ENCODE data around the gene MT1E.

The MT1E gene

GRCh38 chr16:56623637-56624036 is 1.9 kb upstream of the MT1E start:
- DNase-seq (ENCODE audit: low read depth in 4 of 4, low spot score in 1 of 4): no peak

DNA sequence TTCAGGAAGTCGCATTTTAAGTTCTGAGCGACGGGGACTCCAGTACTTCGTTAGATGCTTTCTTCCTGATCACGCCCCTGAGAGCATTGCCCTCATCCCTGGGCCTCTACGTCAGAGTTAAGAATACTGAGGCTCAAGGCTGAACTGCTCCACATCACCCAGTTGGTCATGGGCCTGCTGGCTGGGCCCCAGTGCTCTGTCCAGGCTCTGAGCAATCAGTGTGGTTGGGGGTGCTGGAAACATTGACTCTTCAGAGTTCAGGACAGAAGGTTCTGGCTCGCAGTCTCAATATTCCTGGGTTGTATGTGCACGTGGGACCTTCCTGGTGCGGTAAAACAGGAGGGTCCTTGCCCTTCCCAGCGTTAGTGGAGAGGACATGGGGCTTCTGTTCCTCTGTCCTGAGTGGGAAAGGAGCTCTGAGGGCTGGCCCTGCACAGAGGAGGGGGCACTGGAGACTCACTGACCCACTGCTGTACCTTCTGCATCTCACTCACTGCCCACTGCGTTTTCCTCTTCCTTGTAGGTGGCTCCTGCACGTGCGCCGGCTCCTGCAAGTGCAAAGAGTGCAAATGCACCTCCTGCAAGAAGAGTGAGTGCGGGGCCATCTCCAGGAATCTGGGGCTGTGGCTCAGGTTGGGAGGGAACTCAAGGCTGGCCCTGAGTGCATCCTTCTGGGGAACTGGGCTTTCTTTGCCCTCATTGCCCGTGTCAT is 518 bp downstream of the MT1E start:
- DNase-seq (ENCODE audit: low read depth in 4 of 4, low spot score in 1 of 4): no peak

DNA sequence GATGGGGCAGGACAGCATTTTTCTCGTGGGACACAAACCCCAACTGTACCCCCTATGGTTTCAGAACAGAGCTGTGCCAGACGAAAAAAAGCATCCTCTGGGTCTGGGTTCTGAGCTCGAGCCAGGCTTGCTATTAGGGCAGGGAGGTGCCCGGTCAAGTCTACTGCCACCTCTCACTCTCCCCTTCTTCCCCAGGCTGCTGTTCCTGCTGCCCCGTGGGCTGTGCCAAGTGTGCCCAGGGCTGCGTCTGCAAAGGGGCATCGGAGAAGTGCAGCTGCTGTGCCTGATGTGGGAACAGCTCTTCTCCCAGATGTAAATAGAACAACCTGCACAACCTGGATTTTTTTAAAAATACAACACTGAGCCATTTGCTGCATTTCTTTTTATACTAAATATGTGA is 1.1 kb downstream of the MT1E start:
- DNase-seq (ENCODE audit: low read depth in 4 of 4, low spot score in 1 of 4): no peak

DNA sequence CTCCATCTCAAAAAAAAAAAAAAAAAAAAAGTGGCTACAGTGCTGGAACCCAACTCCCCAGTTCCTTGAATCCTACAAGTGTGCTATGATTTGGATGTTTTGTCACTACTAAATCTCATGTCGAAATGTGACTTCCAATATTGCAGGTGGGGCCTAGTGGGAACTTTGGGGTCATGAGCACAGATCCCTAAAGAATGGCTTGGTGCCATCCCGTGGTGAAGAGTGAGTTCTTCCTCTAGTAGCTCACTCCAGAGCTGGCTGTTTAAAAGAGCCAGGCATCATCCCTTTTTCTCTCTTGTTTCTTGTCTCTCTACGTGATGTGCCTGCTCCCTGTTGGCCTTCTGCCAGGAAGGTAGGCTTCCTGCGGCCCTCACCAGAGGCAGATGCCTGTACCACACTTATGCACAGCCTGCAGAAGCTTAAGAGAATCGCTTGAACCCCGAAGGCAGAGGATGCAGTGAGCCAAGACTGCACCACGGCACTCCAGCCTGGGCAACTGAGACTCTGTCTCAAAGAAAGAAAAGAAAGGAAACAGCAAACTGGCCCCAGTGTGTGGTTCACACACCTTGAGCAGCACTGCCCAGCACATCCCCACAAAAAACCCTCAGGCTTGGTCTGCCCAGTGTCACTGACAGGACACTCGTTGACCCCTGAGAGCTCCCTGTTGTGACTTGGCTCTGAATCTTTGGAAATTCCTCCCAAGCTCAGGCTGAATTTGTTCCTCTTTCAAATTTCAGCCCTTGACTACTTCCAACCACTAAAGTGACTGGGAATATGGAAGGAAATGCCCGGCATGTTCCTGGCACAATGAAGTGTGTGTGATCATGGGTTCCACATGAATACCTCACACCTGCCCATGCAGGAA is 3.1 kb downstream of the MT1E start:
- DNase-seq (ENCODE audit: low read depth in 4 of 4, low spot score in 1 of 4): no peak

DNA sequence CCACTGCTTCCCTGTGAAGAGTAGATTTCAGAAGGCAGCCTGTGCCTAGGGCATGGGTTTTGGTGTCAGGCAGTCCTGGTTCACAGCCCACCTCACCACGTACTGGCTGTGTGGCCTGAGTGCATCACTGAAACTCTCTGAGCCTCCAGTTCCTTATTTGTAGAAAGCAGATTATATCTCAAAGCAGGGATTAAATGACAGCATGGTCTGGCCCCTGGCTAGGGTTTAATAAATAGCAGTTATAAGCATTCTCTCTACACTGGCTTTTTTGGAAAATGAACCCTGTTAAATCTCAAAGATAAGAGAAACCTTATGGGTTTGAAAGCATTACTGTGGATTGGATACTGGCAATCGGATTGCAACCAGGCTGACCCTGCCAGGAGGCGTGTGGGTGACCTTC is 4.0 kb downstream of the MT1E start:
- DNase-seq (ENCODE audit: low read depth in 4 of 4, low spot score in 1 of 4): no peak

GRCh38 chr16:56630134-56630533 is 4.6 kb downstream of the MT1E start:
- DNase-seq (ENCODE audit: low read depth in 4 of 4, low spot score in 1 of 4): no peak

GRCh38 chr16:56631197-56631596 is 5.6 kb downstream of the MT1E start:
- no peak for DNase-seq (ENCODE audit: low read depth in 4 of 4, low spot score in 1 of 4)

DNA sequence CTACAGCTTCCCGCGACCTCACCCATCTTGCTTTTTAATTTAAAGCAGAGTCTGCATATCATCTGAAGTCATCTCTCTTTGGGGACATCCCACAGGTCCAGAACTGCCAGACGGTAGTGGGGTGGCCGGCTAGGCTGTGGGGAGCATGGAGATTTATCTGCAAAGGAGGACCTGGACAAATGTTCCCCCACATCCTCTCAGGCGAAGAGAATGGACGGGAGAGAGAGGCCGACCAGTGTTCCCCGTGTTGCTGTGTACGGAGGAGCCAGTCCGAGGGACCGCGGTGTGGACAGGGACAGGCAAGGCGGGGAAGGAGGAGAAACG is 6.2 kb downstream of the MT1E start:
- no peak for DNase-seq (ENCODE audit: low read depth in 4 of 4, low spot score in 1 of 4)

GRCh38 chr16:56632156-56632847 is 6.7 kb downstream of the MT1E start, which contains the start of gene MT1M:
TSS of gene MT1M (plus strand) at chr16:56632659. CDS start at chr16:56632732, 73 bp downstream.
- DNase-seq (ENCODE audit: low read depth in 4 of 4, low spot score in 1 of 4): no peak

GRCh38 chr16:56632848-56633365 is 7.3 kb downstream of the MT1E start:
- no peak for DNase-seq (ENCODE audit: low read depth in 4 of 4, low spot score in 1 of 4)

- DNase-seq (ENCODE audit: low read depth in 4 of 4, low spot score in 1 of 4): no peak
Observed at GRCh38 chr16:56633535-56633934, 8.0 kb downstream of the MT1E start.

DNA sequence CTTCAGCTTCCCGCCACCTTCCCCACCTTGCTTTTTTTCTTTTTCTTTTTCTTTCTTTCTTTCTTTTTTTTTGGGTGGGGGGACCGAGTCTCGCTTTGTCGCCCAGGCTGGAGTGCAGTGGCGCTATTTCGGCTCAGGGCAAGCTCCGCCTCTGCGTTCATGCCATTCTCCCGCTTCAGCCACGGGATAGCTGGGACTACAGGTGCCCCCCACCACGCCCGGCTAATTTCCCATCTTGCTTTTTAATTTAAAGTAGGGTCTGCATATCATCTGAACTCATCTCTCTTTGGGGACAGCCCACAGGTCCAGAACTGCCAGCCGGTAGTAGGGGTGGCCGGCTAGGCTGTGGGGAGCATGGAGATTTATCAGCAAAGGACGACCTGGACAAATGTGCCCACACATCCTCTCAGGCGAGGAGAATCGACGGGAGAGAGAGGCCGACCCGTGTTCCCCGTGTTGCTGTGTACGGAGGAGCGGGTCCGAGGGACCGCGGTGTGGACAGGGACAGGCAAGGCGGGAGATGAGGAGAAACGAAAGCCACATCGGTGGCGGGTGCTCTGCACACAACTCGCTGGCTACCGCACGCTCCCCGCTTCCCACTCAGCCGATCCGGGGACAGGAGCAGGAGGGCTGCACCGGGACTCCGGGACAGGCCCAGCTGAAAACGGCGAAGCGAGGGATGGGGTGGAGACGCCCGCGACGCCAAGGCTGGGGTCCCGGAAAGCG is 9.3 kb downstream of the MT1E start:
- DNase-seq (ENCODE audit: low read depth in 4 of 4, low spot score in 1 of 4): no peak

- no peak for DNase-seq (ENCODE audit: low read depth in 4 of 4, low spot score in 1 of 4)
Observed at GRCh38 chr16:56635441-56635967, 9.9 kb downstream of the MT1E start.

DNA sequence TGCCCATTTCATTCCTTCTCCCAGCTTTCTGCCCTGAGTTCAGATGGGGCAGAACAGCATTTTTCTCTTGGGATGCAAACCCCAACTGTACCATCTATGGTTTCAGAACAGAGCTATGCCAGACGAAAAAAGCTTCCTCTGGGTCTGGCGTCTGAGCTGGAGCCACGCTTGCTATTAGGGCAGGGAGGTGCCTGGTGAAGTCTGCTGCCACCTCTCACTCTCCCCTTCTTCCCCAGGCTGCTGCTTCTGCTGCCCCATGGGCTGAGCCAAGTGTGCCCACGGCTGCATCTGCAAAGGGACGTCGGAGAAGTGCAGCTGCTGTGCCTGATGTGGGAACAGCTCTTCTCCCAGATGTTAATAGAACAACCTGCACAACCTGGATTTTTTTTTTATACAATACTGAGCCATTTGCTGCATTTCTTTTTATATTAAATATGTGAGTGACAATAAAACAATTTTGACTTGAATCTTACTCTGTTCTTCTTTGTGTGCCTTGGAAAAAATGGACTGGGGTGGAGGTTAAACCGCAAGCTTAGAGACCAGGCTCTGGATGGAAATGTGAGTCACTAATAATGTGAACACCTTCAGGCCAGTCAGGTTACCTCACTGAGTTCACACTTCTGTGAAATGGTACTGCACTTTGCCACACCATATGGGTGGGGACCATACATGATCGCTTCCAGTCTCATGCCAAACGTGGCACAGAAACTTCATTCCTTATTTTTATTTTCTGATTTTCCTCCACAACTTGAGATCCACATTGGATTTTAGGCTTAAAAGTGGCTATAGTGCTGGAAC is 11.2 kb downstream of the MT1E start:
- DNase-seq (ENCODE audit: low read depth in 4 of 4, low spot score in 1 of 4): no peak

DNA sequence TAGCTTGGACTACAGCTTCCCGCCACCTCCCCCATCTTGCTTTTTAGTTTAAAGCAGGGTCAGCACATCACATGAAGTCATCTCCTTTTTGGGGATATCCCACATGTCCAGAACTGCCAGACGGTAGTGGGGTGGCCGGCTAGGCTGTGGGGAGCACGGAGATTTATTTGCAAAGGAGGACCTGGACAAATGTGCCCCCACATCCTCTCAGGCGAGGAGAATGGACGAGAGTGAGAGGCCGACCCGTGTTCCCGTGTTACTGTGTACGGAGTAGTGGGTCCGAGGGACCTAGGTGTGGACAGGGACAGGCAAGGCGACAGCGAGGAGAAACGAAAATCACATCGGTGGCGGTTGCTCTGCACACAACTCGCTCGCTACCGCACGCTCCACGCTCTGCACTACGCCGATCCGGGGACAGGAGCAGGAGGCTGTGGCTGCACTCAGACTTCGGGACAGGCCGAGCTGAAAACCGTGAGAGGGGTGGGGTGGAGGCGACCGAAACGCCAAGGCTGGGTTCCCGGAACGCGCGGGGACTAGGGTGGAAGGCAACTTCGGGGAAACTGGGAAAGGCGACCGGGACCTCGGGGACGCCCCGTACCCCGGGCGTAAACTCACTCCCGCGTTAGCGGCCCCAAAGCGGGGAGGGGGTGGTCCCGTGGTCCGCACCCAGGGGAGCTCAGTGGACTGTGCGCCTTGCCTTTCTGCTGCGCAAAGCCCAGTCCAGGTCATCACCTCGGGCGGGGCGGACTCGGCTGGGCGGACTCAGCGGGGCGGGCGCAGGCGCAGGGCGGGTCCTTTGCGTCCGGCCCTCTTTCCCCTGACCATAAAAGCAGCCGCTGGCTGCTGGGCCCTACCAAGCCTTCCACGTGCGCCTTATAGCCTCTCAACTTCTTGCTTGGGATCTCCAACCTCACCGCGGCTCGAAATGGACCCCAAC is 12.5 kb downstream of the MT1E start, which contains the start of gene MT1A:
MT1A (plus strand) TSS at position 853 of the 937 bp plus-strand sequence; CDS start at position 926, 73 bp downstream.
- no peak for DNase-seq (ENCODE audit: low read depth in 4 of 4, low spot score in 1 of 4)

DNA sequence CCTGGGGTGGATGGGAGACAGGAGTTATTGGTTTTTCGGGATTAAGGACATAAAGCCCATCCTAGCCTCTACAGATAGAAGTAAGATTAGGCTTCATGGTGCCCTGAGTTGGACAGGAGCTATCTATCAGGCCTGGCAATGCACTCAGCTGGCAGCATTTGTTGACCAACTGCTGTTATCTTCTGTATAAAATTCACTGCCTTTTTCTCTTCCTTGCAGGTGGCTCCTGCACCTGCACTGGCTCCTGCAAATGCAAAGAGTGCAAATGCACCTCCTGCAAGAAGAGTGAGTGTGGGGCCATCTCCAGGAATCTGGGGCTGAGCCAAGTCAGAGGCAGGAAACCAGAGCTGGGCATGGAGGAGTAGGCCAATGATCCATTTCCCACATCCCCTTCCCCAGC is 13.5 kb downstream of the MT1E start:
- no peak for DNase-seq (ENCODE audit: low read depth in 4 of 4, low spot score in 1 of 4)

DNA sequence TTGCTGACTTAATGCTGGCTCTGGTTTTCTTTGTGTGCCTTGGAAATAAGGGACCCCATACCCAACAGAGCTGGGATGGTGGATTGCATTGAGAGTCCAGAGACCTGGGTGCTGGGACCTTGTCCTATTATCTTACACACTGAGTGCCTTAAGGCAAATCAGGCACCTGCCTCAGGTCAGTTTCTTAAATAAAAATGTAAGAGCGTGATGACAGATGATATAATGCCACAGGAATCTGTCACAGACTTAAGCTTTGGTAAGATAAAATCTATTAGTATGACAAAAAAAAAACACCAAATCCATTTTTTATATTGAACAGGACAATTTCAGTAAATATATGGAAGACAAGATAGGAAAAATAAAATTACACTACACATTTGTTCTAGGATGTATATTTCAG is 14.5 kb downstream of the MT1E start:
- DNase-seq (ENCODE audit: low read depth in 4 of 4, low spot score in 1 of 4): no peak

- no peak for DNase-seq (ENCODE audit: low read depth in 4 of 4, low spot score in 1 of 4)
Observed at GRCh38 chr16:56641166-56641565, 15.6 kb downstream of the MT1E start.
